ENCODE results near the gene RTCA.

Gene RTCA

GRCh38 chr1:100298512-100298911, 32.5 kb downstream of the RTCA start:
- no peaks in the 10 kb centered on the region for H3K9me3 ChIP-seq (ENCODE audit: severe bottlenecking)
- DNase-seq: no peak
- no peak for TF ChIP-seq CTCF (IDR thresholded peaks at IDR 0.05; ENCODE audit: low read depth, low read length)
- H3K27me3 ChIP-seq (ENCODE audit: insufficient read depth, low read depth, severe bottlenecking): no peaks in the 10 kb centered on the region
- H3K36me3 ChIP-seq: no peaks in the 10 kb centered on the region; the same call in 1 of the 2 replicates
- H3K27ac ChIP-seq: no peak overlapping the region
- no peak overlapping the region for H3K4me3 ChIP-seq (ENCODE audit: low read depth, low read length)

- no peak for DNase-seq
- no peak for TF ChIP-seq CTCF (IDR thresholded peaks at IDR 0.05; ENCODE audit: low read depth, low read length)
- no peak overlapping the region for H3K4me3 ChIP-seq (ENCODE audit: low read depth, low read length)
These were observed 33.7 kb downstream of the RTCA start for GRCh38 chr1:100299521-100300222.

GRCh38 chr1:100300691-100301090, 34.7 kb downstream of the RTCA start:
- H3K36me3 ChIP-seq: no peaks in the 10 kb centered on the region; the same call in 1 of the 2 replicates
- TF ChIP-seq CTCF (IDR thresholded peaks at IDR 0.05; ENCODE audit: low read depth, low read length): no peak
- no peaks in the 10 kb centered on the region for H3K27me3 ChIP-seq (ENCODE audit: insufficient read depth, low read depth, severe bottlenecking)
- H3K9me3 ChIP-seq (ENCODE audit: severe bottlenecking): no peaks in the 10 kb centered on the region
- no peak overlapping the region for H3K4me3 ChIP-seq (ENCODE audit: low read depth, low read length)
- no peak for DNase-seq
- no peak overlapping the region for H3K27ac ChIP-seq

More at GRCh38 chr1:100299521-100300222, 33.7 kb downstream of the RTCA start:
- Histone ChIP-seq H3K27me3 (ENCODE audit: insufficient read depth, low read depth, severe bottlenecking) (no peaks in the 10 kb centered on the region), H3K27ac (no peak overlapping the region), H3K36me3 (no peaks in the 10 kb centered on the region; the same call in 1 of the 2 replicates), H3K9me3 (ENCODE audit: severe bottlenecking) (no peaks in the 10 kb centered on the region)

- no peak for DNase-seq
- no peak overlapping the region for H3K27ac ChIP-seq
- H3K9me3 ChIP-seq (ENCODE audit: severe bottlenecking): no peaks in the 10 kb centered on the region
- TF ChIP-seq CTCF (IDR thresholded peaks at IDR 0.05; ENCODE audit: low read depth, low read length): no peak
- H3K36me3 ChIP-seq: no peaks in the 10 kb centered on the region
- H3K4me3 ChIP-seq (ENCODE audit: low read depth, low read length): no peak overlapping the region
- H3K27me3 ChIP-seq (ENCODE audit: insufficient read depth, low read depth, severe bottlenecking): no peaks in the 10 kb centered on the region
These were observed 36.7 kb downstream of the RTCA start for GRCh38 chr1:100302739-100303138.

- Histone ChIP-seq H3K36me3 (no peaks in the 10 kb centered on the region), H3K27ac (no peak overlapping the region), H3K4me3 (ENCODE audit: low read depth, low read length) (no peak overlapping the region), H3K27me3 (ENCODE audit: insufficient read depth, low read depth, severe bottlenecking) (no peaks in the 10 kb centered on the region), H3K9me3 (ENCODE audit: severe bottlenecking) (no peaks in the 10 kb centered on the region)
- no peak for TF ChIP-seq CTCF (IDR thresholded peaks at IDR 0.05; ENCODE audit: low read depth, low read length)
- no peak for DNase-seq
These were observed 38.2 kb downstream of the RTCA start for GRCh38 chr1:100304227-100304626.

GRCh38 chr1:100304921-100305320, 38.9 kb downstream of the RTCA start:
- H3K9me3 ChIP-seq (ENCODE audit: severe bottlenecking): no peaks in the 10 kb centered on the region
- H3K27ac ChIP-seq: no peak overlapping the region
- no peak for TF ChIP-seq CTCF (IDR thresholded peaks at IDR 0.05; ENCODE audit: low read depth, low read length)
- no peak overlapping the region for H3K4me3 ChIP-seq (ENCODE audit: low read depth, low read length)
- H3K36me3 ChIP-seq: no peaks in the 10 kb centered on the region
- no peak for DNase-seq
- no peaks in the 10 kb centered on the region for H3K27me3 ChIP-seq (ENCODE audit: insufficient read depth, low read depth, severe bottlenecking)
